Testis (tissue), 3 donors: ENCODE measurements around the gene C13orf42. TPM values are rescaled to one million over a fixed set of nuclear protein-coding genes. Genes with fewer than 3 reads are reported as not detected.
"Not testable (repeated sequence)": the region's sequence is repeated elsewhere in the genome, so short reads cannot be mapped to it uniquely, and the experiment has no call there.

Experiments
- DNase-seq: peaks from one replicate; pipeline ENCODE4 v3.0.0-alpha.2; 2019
- H3K27ac ChIP-seq, 2 donors: fragments of 200-600 bp; sonication (generic); one replicate each; pipeline ENCODE4 v1.5.1; 2019
- H3K27me3 ChIP-seq: fragments of 200-600 bp; sonication (generic); one replicate; pipeline ENCODE4 v1.5.1; 2019
- H3K36me3 ChIP-seq: fragments of 200-600 bp; sonication (generic); one replicate; pipeline ENCODE4 v1.5.1; 2017; ENCODE audit warnings: low read depth; ENCODE audit errors: missing control alignments
- H3K4me1 ChIP-seq: fragments of 200-600 bp; sonication (generic); one replicate; pipeline ENCODE4 v1.5.1; 2019
- H3K4me3 ChIP-seq, 2 donors: fragments of 200-600 bp; sonication (generic); one replicate each; pipeline ENCODE4 v1.5.1; 2017 to 2019
- H3K9me3 ChIP-seq: fragments of 200-600 bp; sonication (generic); one replicate; pipeline ENCODE4 v1.5.1; 2017
- POLR2A ChIP-seq: fragments of 450-650 bp; IDR thresholded peaks from one replicate; pipeline ENCODE4 v1.6.1; 2017; ENCODE audit warnings: antibody characterized with exemption, mild to moderate bottlenecking, moderate library complexity
- WGBS, 2 donors: methylation state at CpG; one replicate each; pipeline ENCODE4 v1.1.5; 2018; 5-methylcytosine and 5-hydroxymethylcytosine counted together
- intact Hi-C: fragments of 100-400 bp; cut with DNase I; formaldehyde crosslinking; loops from one replicate; pipeline ENCODE4 v1.15.1; 2023; ENCODE audit warnings: low total_unique reads
- polyA plus RNA-seq: library from polyadenylated mRNA; stranded (reverse); fragments of 350-450 nt; fragmentation: Illumina TruSeq; extraction: RNeasy Lipid Tissue Mini Kit (QIAGEN cat#74804); gene quantifications from one replicate; pipeline ENCODE4 v1.2.3, GENCODE V29; 2014; ENCODE audit warnings: low read depth, low replicate concordance; ENCODE audit not compliant: insufficient read depth
- total RNA-seq, 2 donors: library from RNA; depleted of rRNA; stranded (reverse); fragments of >200 nt; gene quantifications; one replicate each; pipeline ENCODE4 v1.2.3, GENCODE V29; 2016
- TF ChIP-seq, protein P1 (sequence below), 3 experiments: fragments of 450-650 bp in 2 of 3; fragments of 200-600 bp in 1 of 3; sonication (generic) in 1 of 3; IDR thresholded peaks; one replicate each; pipeline ENCODE4 v1.5.1; 2016 to 2019; ENCODE audit warnings: antibody characterized with exemption in 3 of 3, mild to moderate bottlenecking in 2 of 3, moderate library complexity in 1 of 3

C13orf42 gene
- total and polyA plus RNA-seq, 3 donors from 2014 or later: 0.65 to 1.9 (median 1.8) TPM

DNA sequence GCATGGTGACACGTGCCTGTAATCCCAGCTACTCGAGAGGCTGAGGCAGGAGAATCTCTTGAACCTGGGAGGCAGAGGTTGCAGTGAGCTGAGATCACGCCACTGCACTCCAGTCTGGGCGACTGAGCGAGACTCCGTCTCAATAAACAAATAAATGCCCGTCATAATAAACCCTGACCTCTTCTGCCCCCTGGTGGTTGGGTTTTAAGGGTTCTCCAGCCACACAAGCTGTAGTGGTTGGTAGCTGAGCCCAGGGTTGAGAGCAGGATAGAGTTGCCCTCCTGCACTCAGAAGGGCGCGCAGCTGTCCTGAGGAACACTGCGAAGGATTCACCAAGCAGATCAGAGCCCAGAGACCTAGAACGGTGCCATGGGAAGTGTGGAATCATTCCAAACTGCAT lies 9.8 kb upstream of the C13orf42 start:
- H3K27me3 ChIP-seq, H3K9me3 ChIP-seq, H3K27ac ChIP-seq, H3K36me3 ChIP-seq, H3K4me1 ChIP-seq, intact Hi-C loops, H3K4me3 ChIP-seq: not testable (repeated sequence)
- TF ChIP-seq, protein P1, sequence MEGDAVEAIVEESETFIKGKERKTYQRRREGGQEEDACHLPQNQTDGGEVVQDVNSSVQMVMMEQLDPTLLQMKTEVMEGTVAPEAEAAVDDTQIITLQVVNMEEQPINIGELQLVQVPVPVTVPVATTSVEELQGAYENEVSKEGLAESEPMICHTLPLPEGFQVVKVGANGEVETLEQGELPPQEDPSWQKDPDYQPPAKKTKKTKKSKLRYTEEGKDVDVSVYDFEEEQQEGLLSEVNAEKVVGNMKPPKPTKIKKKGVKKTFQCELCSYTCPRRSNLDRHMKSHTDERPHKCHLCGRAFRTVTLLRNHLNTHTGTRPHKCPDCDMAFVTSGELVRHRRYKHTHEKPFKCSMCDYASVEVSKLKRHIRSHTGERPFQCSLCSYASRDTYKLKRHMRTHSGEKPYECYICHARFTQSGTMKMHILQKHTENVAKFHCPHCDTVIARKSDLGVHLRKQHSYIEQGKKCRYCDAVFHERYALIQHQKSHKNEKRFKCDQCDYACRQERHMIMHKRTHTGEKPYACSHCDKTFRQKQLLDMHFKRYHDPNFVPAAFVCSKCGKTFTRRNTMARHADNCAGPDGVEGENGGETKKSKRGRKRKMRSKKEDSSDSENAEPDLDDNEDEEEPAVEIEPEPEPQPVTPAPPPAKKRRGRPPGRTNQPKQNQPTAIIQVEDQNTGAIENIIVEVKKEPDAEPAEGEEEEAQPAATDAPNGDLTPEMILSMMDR (IDR thresholded peaks at IDR 0.05): peak in 1 of 3 experiments; percentile 38
- DNase-seq: peak; percentile 25
- 82 to 86% methylated on average over 10 to 11 of the region's 11 CpGs for WGBS, 2 donors

DNA sequence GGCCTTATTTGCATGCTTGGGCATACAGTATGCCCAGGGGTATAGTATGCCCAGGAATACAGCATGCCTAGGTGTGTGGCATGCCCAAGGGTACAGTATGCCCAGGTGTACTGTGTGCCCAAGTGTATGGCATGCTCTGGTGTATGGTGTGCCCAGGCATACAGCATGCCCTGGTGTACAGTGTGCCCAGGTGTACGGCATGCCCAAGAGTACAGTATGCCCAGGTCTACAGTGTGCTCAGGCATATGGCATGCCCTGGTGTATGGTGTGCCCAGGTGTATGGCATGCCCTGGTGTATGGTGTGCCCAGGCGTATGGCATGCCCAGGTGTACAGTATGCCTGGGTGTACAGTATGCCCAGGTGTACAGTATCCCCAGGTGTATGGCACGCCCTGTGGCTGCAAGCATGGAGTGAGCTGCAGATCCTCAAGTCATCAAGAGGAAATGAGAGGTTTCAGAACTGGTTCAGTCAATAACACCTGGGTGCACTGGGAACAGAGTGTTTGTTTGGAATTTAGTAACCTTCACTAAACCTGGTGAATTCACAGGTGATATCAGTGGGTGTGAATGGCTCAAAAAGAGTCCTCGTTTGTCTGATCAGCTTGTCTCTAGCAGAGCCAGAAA lies 7.8 kb upstream of the C13orf42 start:
- 88 to 95% methylated on average over 2 to 4 of the region's 4 CpGs for WGBS, 2 donors
- DNase-seq: no peak
- no peaks in the 10 kb centered on the region for H3K4me1 ChIP-seq
- TF ChIP-seq POLR2A: no peak
- TF ChIP-seq, protein P1 (IDR thresholded peaks at IDR 0.05): no peak
- intact Hi-C loops: no loop called here
- no peaks in the 10 kb centered on the region for H3K9me3 ChIP-seq
- H3K27me3 ChIP-seq: no peaks in the 10 kb centered on the region
- H3K27ac ChIP-seq: no peak overlapping the region
- H3K4me3 ChIP-seq: no peak overlapping the region
- no peaks in the 10 kb centered on the region for H3K36me3 ChIP-seq

DNA sequence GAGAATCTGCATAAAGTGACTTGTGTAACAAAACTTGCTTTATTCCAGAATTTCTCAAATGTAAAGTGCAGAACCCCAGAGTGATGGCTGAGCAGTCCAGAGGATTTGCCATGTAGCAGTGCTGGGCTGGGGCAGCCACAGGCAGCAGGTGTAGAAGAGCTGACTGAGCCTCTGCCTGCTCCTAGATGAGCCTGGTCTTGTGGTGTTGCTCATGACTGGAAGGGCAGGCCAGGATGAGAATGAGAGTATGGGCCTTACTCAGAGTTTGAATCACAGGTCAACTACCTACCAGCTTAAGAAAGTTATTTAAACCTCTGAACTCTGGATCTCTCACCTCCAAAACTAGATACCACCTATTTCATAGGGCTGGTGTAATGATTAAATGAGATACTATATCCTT lies 2.9 kb upstream of the C13orf42 start:
- no peaks in the 10 kb centered on the region for H3K36me3 ChIP-seq
- intact Hi-C loops: no loop called here
- H3K9me3 ChIP-seq: no peaks in the 10 kb centered on the region
- H3K4me3 ChIP-seq: no peak overlapping the region
- no peaks in the 10 kb centered on the region for H3K27me3 ChIP-seq
- H3K4me1 ChIP-seq: no peaks in the 10 kb centered on the region
- no peak for DNase-seq
- no peak for TF ChIP-seq POLR2A
- TF ChIP-seq, protein P1 (IDR thresholded peaks at IDR 0.05): no peak
- H3K27ac ChIP-seq: no peak overlapping the region

DNA sequence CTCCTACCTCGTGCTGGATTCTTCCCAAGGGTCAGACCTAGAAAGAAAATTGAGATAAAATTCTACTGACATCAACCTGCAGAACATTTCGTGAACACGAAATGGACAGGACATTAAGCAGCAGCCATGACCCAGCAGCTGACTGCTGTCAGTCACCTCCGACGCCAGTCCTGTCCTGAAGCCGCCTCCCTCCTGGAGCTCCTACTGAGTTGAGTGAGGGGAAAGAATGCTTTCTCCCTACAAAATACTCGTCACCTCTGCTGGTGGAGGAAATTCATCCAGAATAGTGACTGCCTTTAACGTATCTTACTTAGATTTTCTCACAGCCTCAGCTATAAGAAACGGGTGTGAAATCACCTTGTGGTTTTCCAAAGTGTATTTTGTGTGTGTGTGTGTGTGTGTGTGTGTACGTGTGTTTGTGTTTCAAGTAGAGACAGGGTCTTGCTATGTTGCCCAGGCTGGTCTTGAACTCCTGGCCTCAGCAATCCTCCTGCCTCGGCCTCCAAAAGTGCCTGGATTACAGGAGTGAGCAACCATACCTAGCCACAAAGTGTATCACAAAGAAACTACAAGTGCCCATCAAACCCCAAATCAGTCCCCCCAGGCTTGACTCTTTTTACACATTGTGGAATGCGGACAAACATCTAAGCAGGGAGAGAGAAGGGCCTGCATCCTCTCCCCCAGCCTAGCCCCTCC lies 2.3 kb upstream of the C13orf42 start:
- H3K36me3 ChIP-seq: no peaks in the 10 kb centered on the region
- no peaks in the 10 kb centered on the region for H3K9me3 ChIP-seq
- H3K4me3 ChIP-seq: no peak overlapping the region
- H3K27ac ChIP-seq: no peak overlapping the region
- no peak for DNase-seq
- intact Hi-C loops: no loop called here
- 76 to 80% methylated on average over 12 of the region's 12 CpGs for WGBS, 2 donors
- no peaks in the 10 kb centered on the region for H3K27me3 ChIP-seq
- no peaks in the 10 kb centered on the region for H3K4me1 ChIP-seq
- no peak for TF ChIP-seq POLR2A
- TF ChIP-seq, protein P1 (IDR thresholded peaks at IDR 0.05): no peak

DNA sequence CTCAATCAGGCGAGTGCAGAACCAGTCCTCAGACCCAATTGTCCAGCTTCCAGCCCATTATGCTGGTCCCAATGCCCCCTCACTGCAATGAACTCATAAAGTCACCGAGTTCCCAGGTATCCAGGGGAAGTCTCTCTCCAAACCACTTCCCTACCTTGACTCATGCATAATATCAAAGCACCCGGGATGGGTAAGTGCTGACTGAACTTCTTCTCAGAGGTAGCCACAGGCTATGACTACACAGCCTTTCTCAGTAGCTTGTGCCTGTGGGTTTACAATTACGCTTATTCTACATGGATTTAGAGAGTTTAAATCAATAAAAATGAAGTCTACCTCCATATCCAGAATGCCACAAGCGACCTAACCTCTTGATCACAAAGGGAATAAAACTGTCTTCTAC lies 1.7 kb upstream of the C13orf42 start:
- Histone ChIP-seq H3K27me3 (no peaks in the 10 kb centered on the region), H3K27ac (no peak overlapping the region), H3K9me3 (no peaks in the 10 kb centered on the region), H3K4me1 (no peaks in the 10 kb centered on the region), H3K4me3 (no peak overlapping the region), H3K36me3 (no peaks in the 10 kb centered on the region)
- TF ChIP-seq, protein P1 (IDR thresholded peaks at IDR 0.05): no peak
- DNase-seq: no peak
- intact Hi-C loops: no loop called here
- WGBS, 2 donors: 83 to 85% methylated on average over 5 of the region's 5 CpGs
